Measurements from ENCODE around the gene LRRC2.
"Not testable (repeated sequence)": the region's sequence is repeated elsewhere in the genome, so short reads cannot be mapped to it uniquely, and the experiment has no call there.

GRCh38 chr3:46522201-46522600 is 43.9 kb downstream of the LRRC2 start:
- not testable (repeated sequence) for TF ChIP-seq CTCF, POLR2A (IDR thresholded peaks at IDR 0.05)
